HG02981 (cell line): ENCODE data around the gene TTC4.

Source experiments
- ATAC-seq: cut with Tn5 transposase; IDR thresholded peaks from one replicate; pipeline ENCODE4 v1.9.1; 2021; ENCODE audit warnings: mild to moderate bottlenecking, moderate library complexity; ENCODE audit not compliant: unreplicated experiment

TTC4 gene

DNA sequence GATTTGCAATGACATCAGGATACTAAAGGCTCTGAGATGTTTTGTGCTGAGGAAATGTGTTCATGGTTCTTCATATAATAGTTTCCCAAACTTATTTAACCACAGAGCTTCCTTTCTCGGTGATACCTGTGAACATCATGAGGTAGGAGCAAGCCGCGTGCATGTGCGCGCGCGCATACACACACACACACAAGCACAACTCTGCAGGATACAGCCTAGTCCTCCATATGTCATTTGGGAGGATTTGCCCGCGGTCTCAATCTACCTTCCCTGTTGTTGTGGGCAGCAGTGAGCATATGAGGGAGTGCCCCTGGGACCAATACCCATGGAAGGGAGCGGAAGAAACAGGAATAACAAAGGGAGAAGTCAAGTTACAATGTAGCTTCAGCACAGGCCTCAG, 12.2 kb upstream of the TTC4 start:
- ATAC-seq, result no peak

DNA sequence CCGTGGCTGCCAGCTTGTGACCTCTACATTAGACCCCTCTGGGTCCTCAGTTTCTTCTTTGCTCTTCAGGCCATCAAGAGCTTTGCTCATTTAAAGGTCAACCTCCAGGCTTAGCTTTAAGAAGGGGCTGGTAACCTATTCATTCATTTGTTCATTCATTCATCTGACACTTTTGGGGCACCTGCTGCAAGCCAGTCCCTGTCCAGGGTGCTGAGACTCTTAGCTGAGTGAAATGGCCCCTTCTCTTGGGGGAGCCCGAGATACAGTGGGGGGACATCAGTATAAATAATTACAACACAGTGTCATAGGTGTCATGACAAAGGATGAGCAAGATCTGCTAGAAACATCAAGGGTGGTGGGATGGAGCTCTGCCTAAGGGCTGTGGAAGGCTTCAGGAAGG, 10.5 kb upstream of the TTC4 start:
- ATAC-seq, result no peak

DNA sequence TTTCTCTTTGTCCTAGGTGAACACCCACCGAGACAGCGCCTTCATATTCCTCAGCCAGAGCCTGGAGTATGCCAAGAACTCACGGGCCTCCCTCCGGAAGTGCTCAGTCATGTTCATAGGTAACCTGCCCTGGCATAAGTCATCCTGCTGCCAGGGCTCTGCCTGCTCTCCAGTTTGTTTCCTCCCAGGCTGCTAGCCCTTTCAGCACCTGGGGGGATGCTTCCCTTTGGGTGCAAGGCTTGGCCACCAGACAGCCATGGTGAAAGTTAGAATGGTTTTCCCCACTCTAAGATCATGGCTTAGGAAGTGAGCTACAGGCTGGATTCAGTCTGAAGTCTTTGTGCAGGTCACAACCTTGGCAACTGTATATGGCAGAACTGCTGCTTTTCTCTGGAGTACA, 9.2 kb upstream of the TTC4 start:
- ATAC-seq, result no peak

DNA sequence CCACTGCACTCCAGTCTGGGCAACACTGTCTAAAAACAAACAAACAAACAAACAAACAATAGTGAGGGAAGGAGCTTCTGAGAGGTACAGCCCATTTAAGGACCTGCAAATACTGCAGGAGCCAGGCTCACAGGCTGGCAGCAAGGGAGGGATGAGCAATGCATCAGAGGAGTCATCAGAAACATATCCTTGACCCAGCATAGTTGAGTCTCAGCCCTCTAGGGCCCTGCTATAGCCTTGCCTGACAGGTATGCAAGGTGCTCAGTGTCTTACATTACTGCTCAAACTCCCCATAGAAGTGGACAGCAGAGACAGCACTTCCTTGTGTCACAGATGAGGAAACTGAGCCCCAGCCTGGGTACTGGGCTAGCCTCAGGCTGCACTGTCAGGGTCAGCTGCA, 7.3 kb upstream of the TTC4 start:
- no peak for ATAC-seq

DNA sequence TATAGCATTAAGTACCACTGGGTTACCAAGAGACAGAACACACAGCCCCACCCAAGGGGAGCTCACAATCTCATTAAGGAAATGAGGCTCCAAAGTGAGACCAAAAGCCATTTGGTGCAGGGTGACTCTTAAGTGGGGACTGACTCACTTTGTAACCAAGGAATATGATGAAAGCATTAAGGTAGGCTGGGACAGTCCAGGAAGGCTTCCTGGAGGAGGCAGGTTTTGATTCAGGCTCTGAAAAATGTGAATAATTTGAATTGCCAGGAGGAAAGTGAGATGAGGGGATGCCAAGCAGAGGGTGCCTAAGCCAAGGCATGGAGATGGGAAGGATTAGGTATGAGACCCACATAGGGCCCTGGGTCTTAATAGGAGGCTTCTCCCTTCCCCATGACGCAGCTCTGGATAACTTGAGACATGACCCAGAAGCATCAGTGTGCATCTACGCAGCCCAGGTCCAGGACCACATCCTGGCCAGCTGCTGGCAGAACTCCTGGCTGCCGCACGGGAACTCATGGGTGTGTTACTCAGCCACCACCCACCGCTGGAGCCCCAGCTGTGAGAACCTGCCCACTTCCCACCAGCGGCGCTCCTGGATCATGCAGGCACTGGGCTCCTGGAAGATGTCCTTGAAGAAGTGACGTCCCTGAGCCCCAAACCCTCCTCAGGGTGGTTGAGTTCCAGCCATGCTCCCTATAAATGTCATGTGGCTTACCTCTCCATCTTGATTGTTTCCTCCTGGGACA, 5.9 kb upstream of the TTC4 start:
- ATAC-seq, result no peak

DNA sequence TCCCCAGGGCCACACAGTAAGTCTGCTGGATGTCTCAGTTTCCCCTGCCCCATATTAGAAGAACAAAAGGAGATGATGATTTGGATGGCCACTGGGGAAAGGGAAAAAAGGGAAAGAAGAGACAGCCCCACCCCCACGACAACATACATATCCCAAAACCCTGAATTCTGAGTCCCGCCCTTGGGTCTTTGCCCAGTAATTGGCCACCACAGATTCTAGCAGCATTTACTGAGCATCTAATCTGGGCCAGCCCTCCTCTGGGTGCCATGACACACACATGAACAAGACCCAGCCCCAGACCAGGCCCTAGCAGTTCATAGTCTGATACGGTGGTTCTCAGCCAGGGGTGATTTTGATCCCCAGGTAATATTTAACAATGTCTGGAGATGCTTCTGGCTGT, 5.2 kb upstream of the TTC4 start:
- ATAC-seq, result no peak

DNA sequence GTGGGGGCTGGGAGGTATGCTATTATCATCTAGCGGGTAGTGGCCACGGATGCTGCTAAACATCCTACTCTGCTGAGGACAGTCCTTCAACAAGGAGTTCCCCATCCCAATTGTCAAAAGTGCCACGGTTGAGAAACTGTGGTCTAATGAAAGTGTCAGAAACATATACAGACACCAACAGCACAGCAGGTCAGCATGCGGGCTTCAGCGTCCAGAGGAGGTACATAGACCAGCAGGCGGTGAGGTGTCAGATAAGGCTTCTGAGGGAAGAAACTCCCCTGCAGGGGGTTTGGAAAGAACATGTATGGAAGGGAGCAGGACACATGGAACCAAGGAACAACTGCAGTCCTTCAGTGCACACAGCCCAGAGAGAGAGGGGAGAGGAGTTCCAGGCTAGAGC, 4.8 kb upstream of the TTC4 start:
- no peak for ATAC-seq

DNA sequence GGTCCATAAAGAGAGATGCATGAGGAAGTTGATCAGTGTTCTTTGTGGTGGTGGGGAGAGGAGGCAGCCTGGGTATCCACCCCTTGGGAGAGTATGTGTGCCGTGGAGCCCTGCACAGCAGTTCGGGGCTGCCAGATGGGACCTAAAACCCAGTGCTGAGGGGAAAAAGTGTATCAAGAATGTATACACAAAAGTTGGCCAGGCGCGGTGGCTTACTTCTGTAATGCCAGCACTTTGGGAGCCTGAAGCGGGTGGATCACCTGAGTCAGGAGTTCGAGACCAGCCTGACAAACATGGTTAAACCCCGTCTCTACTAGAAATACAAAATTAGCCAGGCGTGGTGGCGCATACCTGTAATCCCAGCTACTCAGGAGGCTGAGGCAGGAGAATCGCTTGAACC, 4.1 kb upstream of the TTC4 start:
- ATAC-seq, result no peak

DNA sequence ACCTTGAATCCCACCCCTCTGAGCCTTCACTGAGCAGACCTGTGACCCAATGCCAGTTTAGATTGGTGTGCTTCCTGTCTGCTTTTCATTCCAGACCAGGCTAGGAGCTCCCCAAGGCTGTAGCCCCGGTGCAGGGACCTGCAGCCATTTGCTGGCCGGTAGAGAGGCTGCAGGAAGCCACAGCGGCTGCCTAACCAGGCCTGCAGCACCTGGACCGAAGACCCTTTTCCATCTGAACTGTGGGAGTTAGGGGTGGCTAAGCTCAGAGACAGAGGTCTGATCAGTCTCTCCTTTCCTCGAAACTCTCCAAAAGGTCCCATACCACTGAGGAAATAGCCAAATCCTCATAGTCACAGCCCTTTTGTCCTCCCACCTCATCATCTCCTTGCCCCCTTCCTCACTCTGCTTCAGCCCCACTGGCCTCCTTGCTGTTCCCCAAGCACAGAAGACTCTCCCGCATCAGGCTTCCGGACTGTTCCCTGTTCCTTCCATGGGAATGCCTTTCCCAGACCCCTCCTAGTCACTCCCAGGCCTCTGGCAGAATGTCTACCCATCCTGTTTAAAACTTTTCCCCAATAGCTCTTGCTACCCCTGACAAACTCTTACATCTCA, 674 bp upstream of the TTC4 start:
- ATAC-seq, result no peak

DNA sequence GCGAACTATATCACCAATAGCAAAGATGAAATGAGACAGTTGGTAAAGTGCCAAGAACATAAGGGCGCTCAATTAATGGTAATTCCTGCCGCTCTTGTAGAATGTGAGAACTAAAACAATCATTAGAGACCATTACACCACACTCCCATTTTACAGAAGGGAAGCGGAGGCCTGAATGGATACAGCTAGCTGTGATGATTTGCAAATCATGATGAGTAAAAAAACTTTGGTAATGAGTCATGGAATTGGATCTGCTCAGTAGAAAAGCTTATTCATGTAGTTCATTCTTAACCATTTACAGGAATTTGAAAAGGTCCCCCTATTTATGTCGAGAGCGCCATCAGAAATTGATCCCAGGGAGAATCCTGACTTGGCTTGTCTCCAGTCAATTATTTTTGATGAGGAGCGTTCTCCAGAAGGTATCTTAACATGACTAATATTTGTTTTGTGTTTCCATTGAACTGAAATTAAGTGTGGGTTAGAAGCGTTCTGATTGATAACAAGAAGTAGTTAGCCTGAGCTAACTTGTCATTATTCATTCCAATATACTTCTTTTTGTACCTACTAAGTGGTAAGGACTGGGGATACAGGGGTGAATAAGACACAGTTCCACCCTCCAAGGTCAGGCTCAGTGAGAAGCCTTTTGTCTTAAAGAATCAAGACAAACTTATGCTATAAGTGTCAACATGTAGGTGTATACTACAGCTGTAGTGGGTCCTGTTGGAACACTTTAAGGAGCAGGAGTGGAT, 812 bp downstream of the TTC4 start:
- ATAC-seq, result no peak

DNA sequence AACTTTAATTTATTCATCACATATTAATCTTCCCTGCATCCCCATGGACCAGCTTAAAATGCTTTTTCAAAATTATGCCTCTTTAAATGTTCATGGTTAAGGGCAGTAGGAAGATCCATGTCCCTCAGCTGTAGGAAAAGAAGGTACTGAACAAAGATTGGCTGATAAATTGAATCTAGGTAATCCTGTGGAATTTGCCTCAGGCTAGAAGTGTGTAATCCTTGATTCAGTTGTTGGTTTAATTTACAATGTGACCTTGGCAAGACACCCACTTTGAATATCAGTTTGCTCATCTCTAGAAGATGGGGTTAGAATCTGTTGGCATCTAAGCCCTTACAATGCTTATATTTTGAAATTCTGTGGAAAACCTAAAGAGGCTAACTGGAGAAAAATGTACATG, 6.1 kb downstream of the TTC4 start:
- ATAC-seq, result no peak

DNA sequence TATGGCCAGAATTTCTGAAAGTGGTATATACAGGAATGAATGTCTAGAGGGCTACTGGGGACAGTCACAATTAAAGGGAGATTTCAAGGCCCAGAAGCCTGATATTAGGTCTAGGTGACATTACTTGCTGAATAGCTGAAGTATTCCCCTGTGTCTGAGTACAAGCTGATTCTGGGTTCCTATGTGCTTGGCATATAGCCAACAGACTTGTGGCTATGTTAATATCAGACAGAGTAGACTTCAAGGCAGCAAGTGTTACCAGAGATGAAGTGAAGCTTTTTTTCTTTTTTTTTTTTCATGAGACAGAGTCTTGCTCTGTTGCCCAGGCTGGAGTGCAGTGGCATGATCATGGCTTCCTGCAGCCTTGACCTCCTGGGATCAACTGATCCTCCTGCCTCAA, 8.3 kb downstream of the TTC4 start:
- ATAC-seq, result no peak

DNA sequence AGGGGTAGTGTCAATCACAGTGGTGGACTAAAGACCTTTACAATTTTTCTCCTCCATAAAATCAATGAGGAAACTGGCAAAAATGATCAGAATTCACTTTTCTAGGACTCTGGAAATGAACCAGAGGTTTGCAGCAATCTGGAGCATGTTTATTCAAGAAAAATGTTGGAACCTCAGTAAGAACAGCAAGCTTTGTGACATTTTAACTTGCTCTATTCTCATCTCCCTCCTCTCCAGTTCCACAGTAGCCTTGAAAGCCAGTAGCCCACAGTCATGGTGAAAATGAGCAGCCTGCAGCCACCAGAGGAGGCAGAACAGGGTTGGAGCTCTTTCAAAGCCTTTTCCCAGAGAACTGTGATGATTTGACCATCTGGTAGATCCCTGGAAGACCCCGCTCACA, 9.1 kb downstream of the TTC4 start:
- no peak for ATAC-seq

DNA sequence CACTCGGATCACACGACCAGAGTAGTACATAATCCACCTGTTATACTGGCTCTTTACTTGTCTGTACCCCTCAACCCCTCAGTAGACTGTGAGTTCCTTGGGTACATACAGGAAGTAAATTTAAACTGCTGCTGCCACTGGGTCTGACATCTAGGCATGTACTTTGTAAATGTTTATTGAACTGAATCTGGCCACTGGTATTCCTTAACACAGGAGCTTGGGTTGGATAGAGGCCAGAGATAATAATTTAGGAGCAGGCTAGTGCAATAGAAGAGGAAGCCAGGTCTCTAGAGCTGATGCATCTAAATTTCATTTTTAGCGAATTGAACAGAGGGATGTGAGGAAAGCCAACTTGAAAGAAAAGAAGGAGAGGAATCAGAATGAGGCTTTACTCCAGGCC, 12.4 kb downstream of the TTC4 start:
- no peak for ATAC-seq

DNA sequence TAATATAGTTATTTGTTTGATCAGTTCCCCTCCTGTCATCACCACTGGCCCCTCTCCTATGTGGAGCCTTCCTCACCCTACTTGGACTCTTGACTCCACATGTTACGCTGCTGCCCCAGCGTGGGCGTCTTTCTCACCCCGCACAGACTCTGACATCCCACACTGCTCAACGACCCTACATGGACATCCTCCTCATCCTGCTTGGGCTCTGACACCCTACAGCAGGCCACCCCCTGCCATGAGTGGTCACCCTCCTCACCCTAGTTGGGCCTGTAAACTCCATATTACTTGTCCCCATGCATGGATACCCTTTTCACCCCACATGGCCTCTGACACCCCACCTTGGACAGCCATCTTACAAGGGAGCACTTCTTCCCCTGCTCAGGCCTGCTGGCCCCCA, 21.0 kb downstream of the TTC4 start:
- no peak for ATAC-seq

DNA sequence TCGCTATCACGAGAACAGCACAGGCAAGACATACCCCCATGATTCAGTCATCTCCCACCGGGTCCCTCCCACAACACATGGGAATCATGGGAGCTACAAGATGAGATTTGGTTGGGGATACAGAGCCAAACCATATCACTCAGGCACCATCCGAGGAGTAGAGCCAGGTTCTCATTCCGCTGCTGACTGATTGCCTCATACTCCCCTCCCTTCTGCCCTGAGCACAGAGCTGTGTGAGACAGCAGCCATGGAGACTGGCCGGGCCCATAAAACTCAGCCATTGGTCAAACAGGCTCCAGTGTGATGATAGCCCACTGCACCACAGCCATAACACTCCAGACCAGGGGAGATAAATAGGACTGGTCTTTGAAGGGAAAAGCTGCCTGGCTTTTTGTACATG, 22.6 kb downstream of the TTC4 start:
- ATAC-seq, result no peak

DNA sequence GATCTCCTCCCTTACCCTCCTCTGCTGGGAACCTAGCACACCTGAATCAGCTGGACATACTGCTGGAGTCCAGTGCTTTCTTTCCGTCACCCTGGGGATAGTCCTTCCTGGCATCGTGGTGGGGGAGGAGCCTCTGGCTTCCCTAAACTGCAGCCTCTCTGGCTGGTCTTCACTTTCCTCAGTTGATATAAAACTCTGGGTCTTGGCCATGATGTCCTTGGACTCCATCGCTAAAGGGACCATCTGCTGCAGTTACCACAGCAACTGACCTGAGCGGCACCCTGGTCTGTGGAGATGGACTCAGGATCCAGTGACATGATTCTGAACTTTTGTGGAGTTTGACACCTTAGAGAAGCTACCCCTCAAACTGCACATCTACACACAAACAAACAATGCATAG, 25.9 kb downstream of the TTC4 start:
- no peak for ATAC-seq

DNA sequence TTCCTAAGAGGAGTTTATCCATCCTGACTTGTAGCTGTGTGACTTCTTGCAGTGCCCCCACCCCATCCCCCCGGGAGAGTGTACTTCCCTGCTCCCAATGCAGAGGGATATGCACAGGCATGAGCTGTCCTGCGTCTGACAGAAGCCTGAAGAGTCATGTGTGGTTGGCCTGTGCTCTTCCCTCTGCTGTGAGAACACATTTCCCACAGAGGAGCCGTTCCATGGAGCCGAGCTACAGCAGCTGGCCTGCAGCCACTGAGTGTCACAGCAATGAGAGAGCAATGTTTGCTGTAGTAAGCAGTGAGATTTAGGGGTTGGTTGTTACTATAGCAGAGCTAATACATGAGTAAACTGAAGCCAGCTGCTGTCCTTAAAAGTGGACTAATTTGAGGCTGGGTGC, 26.6 kb downstream of the TTC4 start:
- ATAC-seq, result no peak

DNA sequence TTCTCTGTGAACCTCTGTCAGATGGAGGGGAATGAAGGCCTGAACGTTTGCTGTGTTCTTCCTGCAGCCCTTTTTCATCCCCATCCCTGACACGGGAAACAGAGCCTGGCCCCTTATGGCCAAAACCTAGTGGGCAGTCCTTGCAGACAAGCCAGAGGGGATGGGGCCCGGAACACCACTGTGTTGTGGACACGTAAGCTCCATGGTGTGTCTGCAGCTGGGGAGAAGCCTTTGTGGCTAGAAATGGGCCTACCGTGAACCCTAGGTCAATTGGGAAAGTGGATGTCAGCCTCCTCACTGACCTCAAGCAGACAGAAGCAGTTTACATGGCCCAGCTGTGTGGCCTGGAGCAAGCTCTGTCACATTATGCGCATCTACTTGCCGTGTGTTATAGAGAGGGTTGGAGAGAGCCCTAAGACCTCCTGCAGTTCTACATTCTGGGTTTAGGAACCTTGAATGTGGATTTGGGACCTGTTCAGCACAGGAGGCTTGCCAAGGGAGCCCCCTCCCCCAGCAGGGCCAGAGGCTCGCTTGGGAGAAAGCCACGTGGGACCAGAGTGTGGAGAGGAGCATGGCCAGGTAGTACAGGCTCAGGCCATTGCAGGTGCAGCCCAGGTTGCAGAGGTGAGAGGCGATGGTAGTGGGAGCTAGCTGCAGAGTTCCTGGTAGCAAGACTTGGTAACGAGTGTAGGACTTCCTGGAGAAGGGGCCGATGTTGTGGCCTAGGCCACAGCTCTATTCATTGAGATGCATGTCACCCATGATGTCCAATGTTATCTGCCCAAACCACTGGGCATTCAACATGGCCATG, 28.0 kb downstream of the TTC4 start:
- ATAC-seq, result no peak

DNA sequence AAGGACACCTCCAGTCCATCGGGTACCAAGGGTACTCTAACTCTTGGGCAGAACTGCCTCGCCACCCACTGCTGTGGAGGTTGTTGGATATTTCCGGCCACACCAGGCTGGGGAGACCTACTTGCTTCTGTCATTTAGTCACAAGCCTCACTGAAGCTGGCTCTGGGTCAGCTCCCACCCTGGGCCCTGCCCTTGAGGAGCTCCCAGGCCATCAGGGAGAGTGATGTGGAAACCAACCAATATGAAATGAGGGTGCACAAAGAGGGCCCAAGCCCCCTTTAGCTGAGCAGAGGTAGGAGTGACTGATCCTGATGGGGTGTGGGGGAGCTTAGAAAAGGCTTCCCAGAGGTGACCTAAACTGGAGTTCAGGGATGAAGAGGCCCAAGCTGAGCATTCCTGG, 29.0 kb downstream of the TTC4 start:
- no peak for ATAC-seq

DNA sequence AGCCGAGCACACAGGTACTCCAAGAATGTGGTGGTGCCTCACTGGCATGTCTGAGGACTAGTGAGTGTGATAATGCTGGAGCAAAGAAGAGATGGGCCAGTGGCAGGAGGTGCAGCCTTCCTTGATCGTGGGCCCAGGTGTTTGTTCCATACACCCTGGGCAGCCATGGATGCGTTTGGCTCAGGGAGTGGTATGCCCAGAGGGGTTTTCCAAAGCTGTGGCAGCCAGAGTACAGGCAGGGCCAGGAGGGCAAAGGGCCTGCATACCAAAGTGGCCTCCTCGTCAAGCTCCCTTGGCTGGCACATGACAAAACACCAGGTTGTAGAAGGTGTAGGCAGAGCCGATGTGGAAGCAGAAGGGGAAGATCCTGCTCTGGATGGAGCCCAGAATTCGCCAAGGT, 29.6 kb downstream of the TTC4 start:
- ATAC-seq, result no peak

DNA sequence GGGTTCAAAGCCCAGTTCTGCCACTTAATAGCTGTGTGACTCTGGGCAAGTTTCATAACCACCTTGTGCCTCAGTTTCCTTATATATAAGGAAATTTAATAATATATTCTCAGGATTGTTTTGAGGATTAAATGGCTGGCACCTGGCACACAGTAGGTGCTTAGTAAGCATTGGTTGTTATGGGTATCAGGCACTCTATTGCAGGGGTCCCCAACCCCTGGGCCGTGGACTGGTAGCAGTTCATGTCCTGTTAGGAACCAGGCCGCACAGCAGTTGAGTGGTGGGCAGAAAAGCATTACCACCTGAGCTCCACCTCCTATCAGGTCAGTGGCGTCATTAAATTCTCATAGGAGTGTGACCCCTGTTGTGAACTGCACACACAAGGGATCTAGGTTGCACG, 30.2 kb downstream of the TTC4 start:
- ATAC-seq, result no peak
